ENCODE data around the gene AATF.
A peak's percentile ranks its signal among the peaks of the same experiment; 100 is the strongest.

Gene AATF

DNA sequence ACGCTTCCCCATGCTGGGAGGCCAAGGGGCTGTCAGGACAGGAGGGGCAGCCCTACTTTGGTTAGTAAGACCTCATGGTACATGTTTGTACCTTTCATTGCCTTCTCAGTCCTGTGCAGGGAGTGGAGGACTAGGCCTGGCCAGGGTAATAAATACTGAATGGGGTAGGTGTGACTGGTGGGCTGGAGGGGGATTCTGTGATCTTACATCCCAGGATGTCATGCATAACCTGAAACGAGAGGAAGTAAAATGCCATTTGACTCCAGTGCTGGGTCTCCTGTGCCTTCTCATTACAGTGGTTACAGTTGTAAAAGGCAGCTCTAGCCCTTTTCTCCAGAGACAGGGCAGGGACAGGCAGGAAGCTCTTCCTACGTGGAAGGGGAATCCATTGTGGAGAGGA lies 138.2 kb downstream of the AATF start:
- no peak for DNase-seq

GRCh38 chr17:37087683-37088082 lies 138.9 kb downstream of the AATF start:
- DNase-seq: no peak

DNA sequence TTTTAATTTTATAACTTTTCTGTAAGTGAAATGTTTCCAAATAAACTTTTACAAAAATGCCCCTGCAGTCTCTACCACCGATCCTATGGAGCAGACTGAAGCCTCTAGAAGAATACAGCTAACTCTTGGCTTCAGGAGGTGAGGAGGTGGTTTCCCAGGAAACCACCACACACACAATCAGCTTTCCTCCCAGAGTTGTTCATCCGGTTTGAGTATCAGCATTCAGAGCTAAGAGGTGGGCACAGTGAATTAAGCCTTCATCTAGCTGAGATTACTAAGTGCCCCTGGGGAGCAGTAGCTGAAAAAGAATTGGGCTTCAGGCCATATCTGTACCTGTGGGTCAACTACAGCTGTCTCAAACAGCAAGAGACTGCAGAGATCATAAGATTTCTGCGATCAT lies 139.7 kb downstream of the AATF start:
- peak; percentile 6 for DNase-seq

GRCh38 chr17:37088913-37089312 lies 140.2 kb downstream of the AATF start:
- no peak for DNase-seq

DNA sequence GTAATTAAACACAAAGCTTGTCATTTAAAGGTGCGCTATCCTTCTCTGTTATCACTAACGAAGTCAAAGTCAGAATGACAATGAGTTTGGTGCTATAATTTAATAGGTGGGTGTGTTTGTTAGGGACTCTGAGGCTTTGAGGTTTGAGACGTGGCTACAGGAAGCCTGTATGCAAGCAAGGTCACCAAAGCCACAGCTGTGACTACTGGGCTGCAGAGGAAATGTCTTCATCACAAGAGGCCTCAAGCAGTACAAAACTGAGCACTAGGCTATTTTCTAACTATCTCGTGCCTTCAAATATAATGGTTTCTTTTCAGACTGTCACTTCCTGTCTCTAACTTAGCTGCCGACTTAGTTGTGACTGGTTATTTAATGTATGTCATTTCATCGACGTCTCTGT lies 141.2 kb downstream of the AATF start:
- DNase-seq: peak; percentile 67

DNA sequence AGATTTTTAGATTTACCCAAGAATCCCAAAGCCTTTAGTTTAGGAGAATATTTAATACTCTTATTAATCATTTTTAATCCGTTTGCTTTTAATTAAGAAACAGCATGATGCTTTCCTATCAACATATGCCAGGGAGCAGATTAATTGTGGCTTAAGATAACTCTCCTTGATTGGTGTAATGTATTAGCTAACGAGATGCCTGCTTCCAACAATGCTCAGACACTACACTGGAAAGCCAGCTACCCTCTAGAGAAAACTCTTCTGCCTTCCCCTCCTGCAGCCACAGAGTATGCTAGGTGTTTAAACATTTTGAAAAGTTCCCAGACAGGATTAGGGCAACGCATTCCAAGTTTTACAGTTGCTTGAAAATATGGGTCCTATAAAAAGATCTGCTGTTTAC lies 142.2 kb downstream of the AATF start:
- DNase-seq: no peak

DNA sequence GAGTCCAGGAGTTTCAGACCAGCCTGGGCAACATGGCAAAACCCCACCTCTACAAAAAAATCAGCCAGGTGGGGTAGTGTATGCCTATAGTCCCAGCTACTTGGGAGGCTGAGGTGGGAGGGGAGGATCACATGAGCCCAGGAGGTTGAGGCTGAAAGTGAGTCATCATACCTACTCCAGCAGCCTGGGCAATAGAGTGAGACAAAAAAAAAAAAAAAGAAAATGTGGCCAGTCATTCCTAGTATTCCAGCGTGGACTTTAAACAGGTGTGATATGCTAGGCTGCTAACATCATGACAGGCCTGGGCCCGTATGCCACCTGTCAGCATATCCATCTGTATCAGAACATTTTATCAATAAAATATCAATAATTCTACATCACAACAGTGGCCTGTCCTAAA lies 143.3 kb downstream of the AATF start:
- DNase-seq: no peak

DNA sequence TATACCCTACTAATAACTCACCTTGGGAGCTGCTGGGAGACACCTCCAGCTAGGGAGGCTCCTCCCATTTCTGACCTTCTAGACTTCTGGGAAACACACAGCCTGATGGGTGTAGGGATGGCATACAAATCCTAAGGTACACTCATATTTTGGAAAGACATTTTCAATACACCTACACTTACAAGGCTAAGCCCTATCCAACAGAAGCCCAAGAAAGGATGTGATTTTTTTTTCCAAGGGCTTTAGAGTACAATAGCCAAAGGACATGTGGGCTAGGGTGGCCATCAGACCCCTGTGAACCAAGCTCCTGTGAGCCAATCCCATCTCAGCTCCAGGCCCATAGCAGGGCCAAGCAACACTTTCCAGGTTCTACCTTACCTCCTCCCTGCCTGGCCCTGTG lies 143.9 kb downstream of the AATF start:
- no peak for DNase-seq

DNA sequence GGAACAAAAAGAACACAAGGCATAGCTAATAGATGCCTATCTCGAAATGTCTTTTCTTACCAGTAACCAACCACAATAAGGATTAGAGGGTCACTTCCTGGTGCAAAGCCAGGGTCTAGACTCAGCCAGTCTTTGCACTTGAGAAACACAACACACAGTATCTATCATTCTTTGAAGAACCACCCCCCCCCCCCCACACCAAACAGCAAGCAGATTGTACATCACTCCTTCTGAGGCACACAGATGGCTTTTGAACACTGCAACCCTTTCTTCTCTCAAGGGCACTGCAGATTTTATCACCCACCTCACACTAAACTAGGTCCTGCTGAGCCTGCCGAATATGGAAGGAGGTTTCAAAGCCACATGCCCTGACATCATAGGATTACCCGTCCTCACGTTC lies 145.6 kb downstream of the AATF start:
- DNase-seq: no peak

DNA sequence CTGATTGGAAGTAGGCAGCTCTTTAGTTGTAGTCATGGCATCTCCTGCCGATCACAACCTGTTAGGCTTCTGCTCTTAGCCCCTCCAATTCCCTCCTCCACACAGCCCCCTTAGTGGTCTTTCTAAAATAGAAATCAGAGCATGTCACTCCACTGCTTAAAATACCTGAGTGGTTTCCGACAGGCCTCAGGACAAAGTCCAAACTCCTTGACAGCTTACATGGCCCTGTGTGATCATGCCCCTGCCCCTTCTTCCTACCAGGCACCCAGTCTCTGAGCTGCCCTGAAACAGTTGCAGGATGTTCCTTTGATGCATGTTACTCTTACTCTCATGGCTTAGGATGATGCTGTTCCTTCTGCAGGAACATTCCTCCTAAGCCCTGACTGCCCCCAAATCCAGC lies 147.3 kb downstream of the AATF start:
- DNase-seq: no peak

DNA sequence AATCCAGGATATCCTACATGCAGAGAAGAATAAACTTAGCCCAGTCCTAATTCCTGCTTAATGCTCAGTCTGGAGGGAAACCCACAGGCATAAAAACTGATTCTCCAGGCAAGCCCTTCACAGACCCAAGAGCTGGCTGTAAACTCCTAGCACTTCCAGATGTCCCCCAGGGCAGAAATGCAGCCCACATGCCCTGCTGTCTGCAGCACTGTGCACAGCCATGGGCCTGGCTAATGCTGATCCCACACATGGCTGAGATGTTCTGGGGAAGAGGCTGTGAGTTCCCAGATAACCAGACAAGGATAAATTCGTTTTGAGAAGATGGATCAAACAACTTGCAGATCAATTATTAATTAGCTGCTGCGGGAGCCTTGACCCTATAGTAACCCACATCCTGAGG lies 148.4 kb downstream of the AATF start:
- no peak for DNase-seq

GRCh38 chr17:37098152-37098551 lies 149.4 kb downstream of the AATF start:
- no peak for DNase-seq

GRCh38 chr17:37098910-37099664 lies 150.3 kb downstream of the AATF start:
- no peak for DNase-seq

- DNase-seq: no peak
Observed at GRCh38 chr17:37100231-37100630, 151.5 kb downstream of the AATF start.

DNA sequence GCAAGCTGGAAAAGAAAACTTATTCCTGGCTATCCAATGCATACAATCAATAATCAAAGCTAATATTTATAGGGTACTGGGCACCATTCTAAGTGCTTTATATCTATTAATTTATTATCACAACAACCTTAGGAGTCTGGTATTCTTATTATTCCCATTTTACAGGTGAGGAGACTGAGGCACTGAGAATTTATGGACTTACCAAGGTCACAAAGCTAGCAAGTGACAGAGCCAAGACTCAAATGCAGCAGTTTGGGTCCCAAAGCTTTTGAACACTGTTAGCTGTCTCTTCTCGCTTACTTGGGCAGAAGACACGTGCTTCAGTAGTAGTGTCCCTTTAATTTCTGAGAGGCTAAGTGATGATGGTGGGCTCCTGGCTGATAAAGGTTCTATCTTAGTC lies 152.6 kb downstream of the AATF start:
- no peak for DNase-seq

DNA sequence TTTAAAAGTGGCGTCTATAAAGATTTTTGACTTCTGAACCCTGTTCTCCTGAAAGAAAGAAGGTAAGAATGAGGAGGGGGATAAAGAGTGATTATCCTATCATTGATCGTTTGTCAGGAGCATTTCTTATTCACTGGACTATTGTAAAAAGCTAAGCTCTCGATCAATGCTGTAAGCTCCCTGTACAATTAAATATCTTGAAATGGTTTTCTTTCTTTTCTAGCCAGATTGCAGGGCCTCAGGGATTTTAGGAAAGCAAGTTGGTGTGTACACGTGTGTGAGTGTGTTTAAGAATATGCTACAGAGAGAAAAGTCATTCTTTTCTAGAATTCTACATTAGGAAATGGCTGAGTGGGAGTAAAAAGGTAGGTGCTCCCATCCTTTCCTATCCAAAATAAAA lies 154.5 kb downstream of the AATF start:
- no peak for DNase-seq

GRCh38 chr17:37106049-37106448 lies 157.3 kb downstream of the AATF start:
- DNase-seq: no peak

Data from activated gamma-delta T cell treated with Interleukin-2 at 50 U/mL for 16 hours (primary cell).